Endothelial cell of umbilical vein (primary cell): ENCODE results near the gene TERT. TPM values are rescaled to one million over a fixed set of nuclear protein-coding genes. Genes with fewer than 3 reads are reported as not detected.

ENCODE experiments used
- BruUV-seq: library from RNA; stranded (reverse); fragments of 400-500 nt; replicated peaks from 2 replicates; lab custom pipeline; 2021; lab: Mats Ljungman, UMichigan
- CTCF ChIA-PET: fragments of 300-600, 350-600 bp; sonication (Branson Sonifier 250); formaldehyde crosslinking; loops from one replicate; lab custom pipeline; 2021; ENCODE audit warnings: antibody characterized with exemption, inconsistent platforms; lab: Charles Lee
- POLR2A ChIA-PET: fragments of 300-600, 350-600 bp; sonication (Branson Sonifier 250); formaldehyde crosslinking; loops from one replicate; lab custom pipeline; 2021; ENCODE audit warnings: antibody characterized with exemption, inconsistent platforms; lab: Charles Lee
- DNase-seq: peaks from one replicate; pipeline ENCODE4 v3.0.0-alpha.2; 2011; ENCODE audit warnings: low read depth, low spot score
- FAIRE-seq: peaks from 2 replicates; lab custom pipeline; 2011; peaks lifted over from hg19 to GRCh38; lab: Jason Lieb, UNC
- H2AFZ ChIP-seq: 2 replicates; pipeline ENCODE4 v1.6.0; 2012; ENCODE audit warnings: low read depth, low read length, control low read depth, inconsistent platforms
- H3K27ac ChIP-seq: 2 replicates; pipeline ENCODE4 v1.5.1; 2011; ENCODE audit warnings: low read depth, mild to moderate bottlenecking, control low read depth, low read length, moderate library complexity; ENCODE audit not compliant: insufficient read depth
- H3K27me3 ChIP-seq, 2 experiments: 2 replicates each; pipeline versions ENCODE4 v1.6.0 to v1.6.1; 2011; ENCODE audit warnings: low read length in 2 of 2, mixed read lengths in 1 of 2; ENCODE audit not compliant: control insufficient read depth in 2 of 2, insufficient read depth in 2 of 2
- H3K36me3 ChIP-seq, 2 experiments: 2 replicates in 1 of 2; 3 replicates in 1 of 2; pipeline ENCODE4 v1.5.1; 2011; ENCODE audit warnings: low read length in 2 of 2, mild to moderate bottlenecking in 1 of 2, moderate library complexity in 1 of 2; ENCODE audit not compliant: control insufficient read depth in 2 of 2, insufficient read depth in 2 of 2; ENCODE audit errors: extremely low read depth in 1 of 2
- H3K4me1 ChIP-seq: 3 replicates; pipeline ENCODE4 v1.5.1; 2011; ENCODE audit warnings: mild to moderate bottlenecking, low read length; ENCODE audit not compliant: control insufficient read depth, insufficient read depth; ENCODE audit errors: extremely low read depth
- H3K4me2 ChIP-seq: 2 replicates; pipeline ENCODE4 v1.6.1; 2011; ENCODE audit warnings: low read length, control low read depth, mixed read lengths; ENCODE audit not compliant: insufficient read depth
- H3K4me3 ChIP-seq, 3 experiments: fragments of 200-600 bp in 1 of 3; sonication (generic), shearing (Covaris generic) in 1 of 3; replicated peaks in 1 of 3; 2 replicates each; pipeline ENCODE4 v1.5.1; 2011 to 2016; ENCODE audit warnings: control low read depth in 3 of 3, low read length in 3 of 3, mild to moderate bottlenecking in 2 of 3, inconsistent platforms in 1 of 3, low read depth in 1 of 3, moderate library complexity in 1 of 3; ENCODE audit not compliant: insufficient read depth in 1 of 3
- H3K79me2 ChIP-seq: 2 replicates; pipeline ENCODE4 v1.6.0; 2012; ENCODE audit warnings: low read length, inconsistent platforms; ENCODE audit not compliant: control insufficient read depth, insufficient read depth
- H3K9ac ChIP-seq: replicated peaks from 2 replicates; pipeline ENCODE3; 2011; ENCODE audit warnings: low read length, control low read depth; ENCODE audit not compliant: insufficient read depth; ENCODE audit errors: extremely low read depth
- H3K9me1 ChIP-seq: replicated peaks from 3 replicates; pipeline ENCODE4 v1.6.0; 2011; ENCODE audit warnings: mild to moderate bottlenecking, low read length; ENCODE audit not compliant: control insufficient read depth, insufficient read depth; ENCODE audit errors: extremely low read depth
- H3K9me3 ChIP-seq: replicated peaks from 2 replicates; pipeline ENCODE4 v1.5.1; 2012; ENCODE audit warnings: low read length, inconsistent platforms; ENCODE audit not compliant: control insufficient read depth, insufficient read depth
- H4K20me1 ChIP-seq: replicated peaks from 2 replicates; pipeline ENCODE3; 2011; ENCODE audit warnings: mild to moderate bottlenecking, low read length; ENCODE audit not compliant: control insufficient read depth, insufficient read depth; ENCODE audit errors: extremely low read depth
- CTCF ChIP-seq, 2 donors: IDR thresholded peaks; 1 replicate in 1 of 2; 2 replicates in 1 of 2; pipeline ENCODE4 v1.5.1; 2011; ENCODE audit warnings: low read length in 2 of 2, mild to moderate bottlenecking in 2 of 2, moderate library complexity in 2 of 2, control low read depth in 1 of 2, inconsistent platforms in 1 of 2, low read depth in 1 of 2; ENCODE audit not compliant: insufficient read depth in 1 of 2; ENCODE audit errors: extremely low read depth in 1 of 2
- EZH2 ChIP-seq: IDR thresholded peaks from 2 replicates; pipeline ENCODE4 v1.6.1; 2012; ENCODE audit warnings: borderline replicate concordance, low read depth, mild to moderate bottlenecking, moderate library complexity, low read length, inconsistent platforms; ENCODE audit not compliant: severe bottlenecking
- GATA2 ChIP-seq: IDR thresholded peaks from 2 replicates; pipeline ENCODE4 v1.7.0; 2011; ENCODE audit warnings: low read depth, mild to moderate bottlenecking, moderate library complexity, mixed read lengths, low read length; ENCODE audit not compliant: insufficient read length, insufficient read depth
- JUN ChIP-seq: IDR thresholded peaks from 2 replicates; pipeline ENCODE4 v1.6.1; 2011; ENCODE audit warnings: borderline replicate concordance, low read depth; ENCODE audit not compliant: insufficient read length, insufficient read depth
- MAX ChIP-seq: IDR thresholded peaks from 2 replicates; pipeline ENCODE4 v1.6.1; 2011; ENCODE audit not compliant: insufficient read depth, insufficient read length
- POLR2A ChIP-seq: IDR thresholded peaks from 2 replicates; pipeline ENCODE4 v1.6.1; 2012; ENCODE audit warnings: low read depth, mild to moderate bottlenecking, control low read depth, low read length
- POLR2AphosphoS5 ChIP-seq: IDR thresholded peaks from 2 replicates; pipeline ENCODE4 v1.6.1; 2012; ENCODE audit warnings: low read depth, mild to moderate bottlenecking, control low read depth, low read length, moderate library complexity; ENCODE audit not compliant: insufficient read depth
- dilution Hi-C: fragments of 300-500 bp; cut with MboI; formaldehyde crosslinking; loops from one replicate; pipeline ENCODE4 v1.15.0; 2019; ENCODE audit warnings: low sequenced_read_pairs; ENCODE audit not compliant: extremely low pct_ligation_motif_present
- intact Hi-C: fragments of 100-400 bp; cut with micrococcal nuclease; formaldehyde crosslinking; loops from one replicate; pipeline ENCODE4 v1.10.0; 2022
- polyA plus RNA-seq, 4 experiments: library from polyadenylated mRNA; depleted of rRNA in 3 of 4; stranded (reverse) in 3 of 4; unstranded in 1 of 4; fragments of >200 nt; gene quantifications; 2 replicates each; pipeline versions ENCODE4 v1.2.1 to v1.2.3, GENCODE V29; 2011 to 2012; ENCODE audit warnings: missing spikeins in 1 of 4
- total RNA-seq: library from RNA; stranded (reverse); gene quantifications from 2 replicates; pipeline ENCODE4 v1.2.3, GENCODE V29; 2021

TERT gene
- total and polyA plus RNA-seq, 2 donors (not counting 3 experiments of a cell fraction or from before 2014, with no cell fraction given) = 0.04 TPM; not detected in 1

GRCh38 chr5:1217596-1218206 is 77.2 kb downstream of the TERT start:
- H3K36me3 ChIP-seq = no peaks in the 10 kb centered on the region
- CTCF ChIA-PET = no interaction called here
- POLR2A ChIA-PET = no interaction called here
- H4K20me1 ChIP-seq = no peaks in the 10 kb centered on the region
- no peak overlapping the region for H3K27ac ChIP-seq
- H3K27me3 ChIP-seq = no peaks in the 10 kb centered on the region
- H3K9ac ChIP-seq = no peak overlapping the region
- dilution Hi-C loops = no loop called here
- no peaks in the 10 kb centered on the region for H3K79me2 ChIP-seq
- FAIRE-seq = no peak
- no peaks in the 10 kb centered on the region for H3K4me1 ChIP-seq
- intact Hi-C loops = no loop called here
- TF ChIP-seq POLR2AphosphoS5 = no peak
- no peak for TF ChIP-seq EZH2
- TF ChIP-seq CTCF (IDR thresholded peaks at IDR 0.05; ENCODE audit: extremely low read depth in 1 of 2, insufficient read depth in 1 of 2, low read depth in 1 of 2, low read length in 2 of 2) = no peak
- no peak for TF ChIP-seq POLR2A
- no peak for TF ChIP-seq JUN
- no peak for TF ChIP-seq MAX
- TF ChIP-seq GATA2 = no peak
- H3K4me2 ChIP-seq = no peak overlapping the region
- H3K9me3 ChIP-seq = no peaks in the 10 kb centered on the region
- H3K9me1 ChIP-seq = no peaks in the 10 kb centered on the region
- no TSS peak for BruUV-seq
- no peak overlapping the region for H3K4me3 ChIP-seq
- no peak overlapping the region for H2AFZ ChIP-seq
- no peak for DNase-seq
